ENCODE measurements around the gene IRGQ.

DNA sequence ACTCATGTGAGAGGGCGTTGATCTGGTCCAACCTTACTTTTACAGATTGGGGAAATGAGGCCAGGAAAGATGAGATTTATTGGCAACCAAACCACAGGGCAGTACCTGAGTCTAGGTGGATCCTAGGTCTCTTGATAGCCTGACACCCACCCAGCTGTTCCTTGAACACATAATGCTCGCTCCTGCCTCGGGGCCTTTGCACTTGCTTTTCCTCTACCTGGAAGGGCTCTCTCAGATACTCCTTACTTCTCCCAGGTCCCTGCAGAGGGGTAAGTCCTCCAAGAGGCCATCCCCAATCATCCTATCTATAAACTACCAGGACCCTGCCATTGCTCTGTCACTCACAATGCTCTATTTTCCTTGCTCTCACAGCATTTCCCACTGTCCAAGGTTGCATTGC lies 55.6 kb downstream of the IRGQ start:
- TF ChIP-seq, protein P1, sequence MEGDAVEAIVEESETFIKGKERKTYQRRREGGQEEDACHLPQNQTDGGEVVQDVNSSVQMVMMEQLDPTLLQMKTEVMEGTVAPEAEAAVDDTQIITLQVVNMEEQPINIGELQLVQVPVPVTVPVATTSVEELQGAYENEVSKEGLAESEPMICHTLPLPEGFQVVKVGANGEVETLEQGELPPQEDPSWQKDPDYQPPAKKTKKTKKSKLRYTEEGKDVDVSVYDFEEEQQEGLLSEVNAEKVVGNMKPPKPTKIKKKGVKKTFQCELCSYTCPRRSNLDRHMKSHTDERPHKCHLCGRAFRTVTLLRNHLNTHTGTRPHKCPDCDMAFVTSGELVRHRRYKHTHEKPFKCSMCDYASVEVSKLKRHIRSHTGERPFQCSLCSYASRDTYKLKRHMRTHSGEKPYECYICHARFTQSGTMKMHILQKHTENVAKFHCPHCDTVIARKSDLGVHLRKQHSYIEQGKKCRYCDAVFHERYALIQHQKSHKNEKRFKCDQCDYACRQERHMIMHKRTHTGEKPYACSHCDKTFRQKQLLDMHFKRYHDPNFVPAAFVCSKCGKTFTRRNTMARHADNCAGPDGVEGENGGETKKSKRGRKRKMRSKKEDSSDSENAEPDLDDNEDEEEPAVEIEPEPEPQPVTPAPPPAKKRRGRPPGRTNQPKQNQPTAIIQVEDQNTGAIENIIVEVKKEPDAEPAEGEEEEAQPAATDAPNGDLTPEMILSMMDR (IDR thresholded peaks at IDR 0.05) = no peak
- no peak for TF ChIP-seq POLR2AphosphoS5 (IDR thresholded peaks at IDR 0.05)
- TF ChIP-seq POLR2A (IDR thresholded peaks at IDR 0.05) = no peak

Data from stomach (tissue), 4 donors.